Endothelial cell of umbilical vein (primary cell): ENCODE data around the gene PRSS58. TPM values are rescaled to one million over a fixed set of nuclear protein-coding genes. Genes with fewer than 3 reads are reported as not detected.

Experiments
- BruUV-seq: library from RNA; stranded (reverse); fragments of 400-500 nt; replicated peaks from 2 replicates; lab custom pipeline; 2021; lab: Mats Ljungman, UMichigan
- CTCF ChIA-PET: fragments of 300-600, 350-600 bp; sonication (Branson Sonifier 250); formaldehyde crosslinking; loops from one replicate; lab custom pipeline; 2021; ENCODE audit warnings: antibody characterized with exemption, inconsistent platforms; lab: Charles Lee
- POLR2A ChIA-PET: fragments of 300-600, 350-600 bp; sonication (Branson Sonifier 250); formaldehyde crosslinking; loops from one replicate; lab custom pipeline; 2021; ENCODE audit warnings: antibody characterized with exemption, inconsistent platforms; lab: Charles Lee
- DNase-seq: peaks from one replicate; pipeline ENCODE4 v3.0.0-alpha.2; 2011; ENCODE audit warnings: low read depth, low spot score
- FAIRE-seq: peaks from 2 replicates; lab custom pipeline; 2011; peaks lifted over from hg19 to GRCh38; lab: Jason Lieb, UNC
- H2AFZ ChIP-seq: 2 replicates; pipeline ENCODE4 v1.6.0; 2012; ENCODE audit warnings: low read depth, low read length, control low read depth, inconsistent platforms
- H3K27ac ChIP-seq: 2 replicates; pipeline ENCODE4 v1.5.1; 2011; ENCODE audit warnings: low read depth, mild to moderate bottlenecking, control low read depth, low read length, moderate library complexity; ENCODE audit not compliant: insufficient read depth
- H3K27me3 ChIP-seq, 2 experiments: 2 replicates each; pipeline versions ENCODE4 v1.6.0 to v1.6.1; 2011; ENCODE audit warnings: low read length in 2 of 2, mixed read lengths in 1 of 2; ENCODE audit not compliant: control insufficient read depth in 2 of 2, insufficient read depth in 2 of 2
- H3K36me3 ChIP-seq, 2 experiments: 2 replicates in 1 of 2; 3 replicates in 1 of 2; pipeline ENCODE4 v1.5.1; 2011; ENCODE audit warnings: low read length in 2 of 2, mild to moderate bottlenecking in 1 of 2, moderate library complexity in 1 of 2; ENCODE audit not compliant: control insufficient read depth in 2 of 2, insufficient read depth in 2 of 2; ENCODE audit errors: extremely low read depth in 1 of 2
- H3K4me1 ChIP-seq: 3 replicates; pipeline ENCODE4 v1.5.1; 2011; ENCODE audit warnings: mild to moderate bottlenecking, low read length; ENCODE audit not compliant: control insufficient read depth, insufficient read depth; ENCODE audit errors: extremely low read depth
- H3K4me2 ChIP-seq: 2 replicates; pipeline ENCODE4 v1.6.1; 2011; ENCODE audit warnings: low read length, control low read depth, mixed read lengths; ENCODE audit not compliant: insufficient read depth
- H3K4me3 ChIP-seq, 3 experiments: fragments of 200-600 bp in 1 of 3; sonication (generic), shearing (Covaris generic) in 1 of 3; replicated peaks in 1 of 3; 2 replicates each; pipeline ENCODE4 v1.5.1; 2011 to 2016; ENCODE audit warnings: control low read depth in 3 of 3, low read length in 3 of 3, mild to moderate bottlenecking in 2 of 3, inconsistent platforms in 1 of 3, low read depth in 1 of 3, moderate library complexity in 1 of 3; ENCODE audit not compliant: insufficient read depth in 1 of 3
- H3K79me2 ChIP-seq: 2 replicates; pipeline ENCODE4 v1.6.0; 2012; ENCODE audit warnings: low read length, inconsistent platforms; ENCODE audit not compliant: control insufficient read depth, insufficient read depth
- H3K9ac ChIP-seq: replicated peaks from 2 replicates; pipeline ENCODE3; 2011; ENCODE audit warnings: low read length, control low read depth; ENCODE audit not compliant: insufficient read depth; ENCODE audit errors: extremely low read depth
- H3K9me1 ChIP-seq: replicated peaks from 3 replicates; pipeline ENCODE4 v1.6.0; 2011; ENCODE audit warnings: mild to moderate bottlenecking, low read length; ENCODE audit not compliant: control insufficient read depth, insufficient read depth; ENCODE audit errors: extremely low read depth
- H3K9me3 ChIP-seq: replicated peaks from 2 replicates; pipeline ENCODE4 v1.5.1; 2012; ENCODE audit warnings: low read length, inconsistent platforms; ENCODE audit not compliant: control insufficient read depth, insufficient read depth
- H4K20me1 ChIP-seq: replicated peaks from 2 replicates; pipeline ENCODE3; 2011; ENCODE audit warnings: mild to moderate bottlenecking, low read length; ENCODE audit not compliant: control insufficient read depth, insufficient read depth; ENCODE audit errors: extremely low read depth
- CTCF ChIP-seq, 2 donors: IDR thresholded peaks; 1 replicate in 1 of 2; 2 replicates in 1 of 2; pipeline ENCODE4 v1.5.1; 2011; ENCODE audit warnings: low read length in 2 of 2, mild to moderate bottlenecking in 2 of 2, moderate library complexity in 2 of 2, control low read depth in 1 of 2, inconsistent platforms in 1 of 2, low read depth in 1 of 2; ENCODE audit not compliant: insufficient read depth in 1 of 2; ENCODE audit errors: extremely low read depth in 1 of 2
- EZH2 ChIP-seq: IDR thresholded peaks from 2 replicates; pipeline ENCODE4 v1.6.1; 2012; ENCODE audit warnings: borderline replicate concordance, low read depth, mild to moderate bottlenecking, moderate library complexity, low read length, inconsistent platforms; ENCODE audit not compliant: severe bottlenecking
- FOS ChIP-seq: IDR thresholded peaks from 2 replicates; pipeline ENCODE4 v1.6.1; 2011; ENCODE audit warnings: mild to moderate bottlenecking, low read length, moderate library complexity, borderline replicate concordance; ENCODE audit not compliant: insufficient read depth
- GATA2 ChIP-seq: IDR thresholded peaks from 2 replicates; pipeline ENCODE4 v1.7.0; 2011; ENCODE audit warnings: low read depth, mild to moderate bottlenecking, moderate library complexity, mixed read lengths, low read length; ENCODE audit not compliant: insufficient read length, insufficient read depth
- JUN ChIP-seq: IDR thresholded peaks from 2 replicates; pipeline ENCODE4 v1.6.1; 2011; ENCODE audit warnings: borderline replicate concordance, low read depth; ENCODE audit not compliant: insufficient read length, insufficient read depth
- MAX ChIP-seq: IDR thresholded peaks from 2 replicates; pipeline ENCODE4 v1.6.1; 2011; ENCODE audit not compliant: insufficient read depth, insufficient read length
- MYC ChIP-seq: IDR thresholded peaks from one replicate; pipeline ENCODE4 v1.6.1; 2011; ENCODE audit warnings: mild to moderate bottlenecking, low read depth, low read length
- POLR2A ChIP-seq: IDR thresholded peaks from 2 replicates; pipeline ENCODE4 v1.6.1; 2012; ENCODE audit warnings: low read depth, mild to moderate bottlenecking, control low read depth, low read length
- POLR2AphosphoS5 ChIP-seq: IDR thresholded peaks from 2 replicates; pipeline ENCODE4 v1.6.1; 2012; ENCODE audit warnings: low read depth, mild to moderate bottlenecking, control low read depth, low read length, moderate library complexity; ENCODE audit not compliant: insufficient read depth
- dilution Hi-C: fragments of 300-500 bp; cut with MboI; formaldehyde crosslinking; loops from one replicate; pipeline ENCODE4 v1.15.0; 2019; ENCODE audit warnings: low sequenced_read_pairs; ENCODE audit not compliant: extremely low pct_ligation_motif_present
- intact Hi-C: fragments of 100-400 bp; cut with micrococcal nuclease; formaldehyde crosslinking; loops from one replicate; pipeline ENCODE4 v1.10.0; 2022
- polyA plus RNA-seq, 4 experiments: library from polyadenylated mRNA; depleted of rRNA in 3 of 4; stranded (reverse) in 3 of 4; unstranded in 1 of 4; fragments of >200 nt; gene quantifications; 2 replicates each; pipeline versions ENCODE4 v1.2.1 to v1.2.3, GENCODE V29; 2011 to 2012; ENCODE audit warnings: missing spikeins in 1 of 4
- total RNA-seq: library from RNA; stranded (reverse); gene quantifications from 2 replicates; pipeline ENCODE4 v1.2.3, GENCODE V29; 2021

The PRSS58 gene
- total and polyA plus RNA-seq, 2 donors (not counting 3 experiments of a cell fraction or from before 2014, with no cell fraction given), result not detected

- H3K9ac ChIP-seq, result no peak overlapping the region
- H3K27me3 ChIP-seq, result no peaks in the 10 kb centered on the region
- H3K9me3 ChIP-seq, result no peaks in the 10 kb centered on the region
- POLR2A ChIA-PET, result no interaction called here
- dilution Hi-C loops, result no loop called here
- no TSS peak for BruUV-seq
- no peak overlapping the region for H3K27ac ChIP-seq
- no peak overlapping the region for H2AFZ ChIP-seq
- FAIRE-seq (no peak), DNase-seq (no peak)
- CTCF ChIA-PET, result no interaction called here
- no peak overlapping the region for H3K4me3 ChIP-seq
- H3K4me1 ChIP-seq, result no peaks in the 10 kb centered on the region
- no peaks in the 10 kb centered on the region for H3K9me1 ChIP-seq
- no peaks in the 10 kb centered on the region for H3K79me2 ChIP-seq
- no peaks in the 10 kb centered on the region for H3K36me3 ChIP-seq
- TF ChIP-seq GATA2, result no peak
- no peak for TF ChIP-seq POLR2AphosphoS5
- no peak for TF ChIP-seq EZH2
- no peak for TF ChIP-seq CTCF (IDR thresholded peaks at IDR 0.05; ENCODE audit: extremely low read depth in 1 of 2, insufficient read depth in 1 of 2, low read depth in 1 of 2, low read length in 2 of 2)
- TF ChIP-seq JUN, result no peak
- no peak for TF ChIP-seq POLR2A
- TF ChIP-seq MAX, result no peak
- TF ChIP-seq FOS, result no peak
- no peak for TF ChIP-seq MYC
- no peak overlapping the region for H3K4me2 ChIP-seq
- intact Hi-C loops, result no loop called here
- H4K20me1 ChIP-seq, result no peaks in the 10 kb centered on the region
Measured at GRCh38 chr7:142275028-142275427, 17.2 kb upstream of the PRSS58 start.
